HL-60 (cell line): ENCODE measurements around the gene SYNGAP1.

Experiments
- CTCF ChIP-seq: IDR thresholded peaks from one replicate; pipeline ENCODE4 v1.5.1; 2011; ENCODE audit warnings: low read length, control low read depth, inconsistent platforms; ENCODE audit not compliant: insufficient read depth
- POLR2AphosphoS5 ChIP-seq: IDR thresholded peaks from 2 replicates; pipeline ENCODE4 v1.6.1; 2012; ENCODE audit warnings: low read depth
- REST ChIP-seq: IDR thresholded peaks from 2 replicates; pipeline ENCODE4 v1.6.1; 2012; ENCODE audit warnings: low read depth; ENCODE audit not compliant: insufficient replicate concordance

GRCh38 chr6:33466075-33466735, 46.3 kb downstream of the SYNGAP1 start:
- TF ChIP-seq CTCF (no peak), POLR2AphosphoS5 (no peak), REST (no peak)
